Activated T-cell treated with anti-CD3 and anti-CD28 coated beads, Interleukin-2, amount 50 U/mL, for 72 hours (primary cell): Measurements from ENCODE around the gene SELENOI. TPM values are rescaled to one million over a fixed set of nuclear protein-coding genes. Genes with fewer than 3 reads are reported as not detected.

ENCODE experiments used
- ATAC-seq, 2 donors: fragments of 150-1000 bp; cut with Tn5 transposase; replicated peaks in 1 of 2; 2 replicates each; pipeline ENCODE4 v1.10.0; 2021; ENCODE audit warnings: moderate library complexity in 2 of 2, mild to moderate bottlenecking in 1 of 2
- DNase-seq, 2 donors: peaks; one replicate each; pipeline ENCODE4 v3.0.0; 2021 to 2022; ENCODE audit warnings: mixed read lengths in 1 of 2
- H3K27ac Mint-ChIP-seq: one replicate; pipeline ENCODE4 v1.8.0; 2022; ENCODE audit warnings: mild to moderate bottlenecking, moderate library complexity, mixed read lengths
- H3K27me3 Mint-ChIP-seq: one replicate; pipeline ENCODE4 v1.8.0; 2022; ENCODE audit warnings: low read depth, mixed read lengths
- H3K36me3 Mint-ChIP-seq, 2 donors: one replicate each; pipeline ENCODE4 v1.8.0; 2022; ENCODE audit warnings: mixed read lengths in 2 of 2, mild to moderate bottlenecking in 1 of 2; ENCODE audit not compliant: insufficient read depth in 2 of 2
- H3K4me1 Mint-ChIP-seq: one replicate; pipeline ENCODE4 v1.8.0; 2022; ENCODE audit warnings: low read depth, mixed read lengths
- H3K4me3 Mint-ChIP-seq, 2 donors: one replicate each; pipeline ENCODE4 v1.8.0; 2022; ENCODE audit warnings: mild to moderate bottlenecking in 2 of 2, mixed read lengths in 2 of 2, moderate library complexity in 2 of 2
- H3K9me3 Mint-ChIP-seq, 2 donors: one replicate each; pipeline ENCODE4 v1.8.0; 2022; ENCODE audit warnings: mixed read lengths in 2 of 2
- total RNA-seq, 2 donors: library from RNA; stranded (reverse); gene quantifications; one replicate each; pipeline ENCODE4 v1.2.3, GENCODE V29; 2022

SELENOI gene
- total RNA-seq, 2 donors from 2014 or later = 35.0 to 38.9 TPM

DNA sequence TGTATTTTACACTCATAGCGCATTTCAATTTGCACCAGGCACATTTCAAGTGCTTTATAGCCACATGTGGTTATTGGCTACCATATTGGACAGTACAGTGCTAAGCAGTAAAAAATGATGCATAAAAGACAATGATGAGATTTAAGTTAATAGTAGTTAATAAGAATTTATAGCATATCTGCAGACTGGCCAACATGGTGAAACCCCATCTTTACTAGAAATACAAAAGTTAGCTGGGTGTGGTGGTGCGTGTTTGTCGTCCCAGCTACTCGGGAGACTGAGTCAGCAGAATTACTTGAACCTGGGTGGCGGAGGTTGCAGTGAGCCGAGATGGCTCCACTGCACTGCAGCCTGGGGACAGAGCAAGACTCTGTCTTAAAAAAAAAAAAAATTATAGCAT, 65.5 kb downstream of the SELENOI start:
- H3K27me3 Mint-ChIP-seq = peaks cover 8% of the 10 kb centered on the region
- ATAC-seq = no peak

GRCh38 chr2:26412091-26412673, 66.2 kb downstream of the SELENOI start:
- Mint-ChIP-seq H3K4me3 (peak overlapping the region; percentile 56 to 66), H3K27ac (peak overlapping the region; percentile 21), H3K4me1 (peaks cover 14% of the 10 kb centered on the region), H3K36me3 (no peaks in the 10 kb centered on the region), H3K27me3 (peaks cover 8% of the 10 kb centered on the region), H3K9me3 (no peaks in the 10 kb centered on the region)
- DNase-seq (peak; percentile 16), ATAC-seq (peak; percentile 72 to 86)

More for the DNA sequence above, 65.5 kb downstream of the SELENOI start:
- Mint-ChIP-seq H3K4me1 (peaks cover 14% of the 10 kb centered on the region), H3K27ac (peak overlapping the region; percentile 21), H3K4me3 (peak overlapping the region; percentile 56 to 66), H3K36me3 (no peaks in the 10 kb centered on the region), H3K9me3 (no peaks in the 10 kb centered on the region)
- no peak for DNase-seq

GRCh38 chr2:26414311-26414710, 68.4 kb downstream of the SELENOI start:
- H3K4me3 Mint-ChIP-seq = no peak overlapping the region
- no peak for DNase-seq
- no peaks in the 10 kb centered on the region for H3K9me3 Mint-ChIP-seq
- no peak overlapping the region for H3K27ac Mint-ChIP-seq
- H3K27me3 Mint-ChIP-seq = no peaks in the 10 kb centered on the region
- H3K4me1 Mint-ChIP-seq = peaks cover 14% of the 10 kb centered on the region
- no peak for ATAC-seq
- no peaks in the 10 kb centered on the region for H3K36me3 Mint-ChIP-seq

DNA sequence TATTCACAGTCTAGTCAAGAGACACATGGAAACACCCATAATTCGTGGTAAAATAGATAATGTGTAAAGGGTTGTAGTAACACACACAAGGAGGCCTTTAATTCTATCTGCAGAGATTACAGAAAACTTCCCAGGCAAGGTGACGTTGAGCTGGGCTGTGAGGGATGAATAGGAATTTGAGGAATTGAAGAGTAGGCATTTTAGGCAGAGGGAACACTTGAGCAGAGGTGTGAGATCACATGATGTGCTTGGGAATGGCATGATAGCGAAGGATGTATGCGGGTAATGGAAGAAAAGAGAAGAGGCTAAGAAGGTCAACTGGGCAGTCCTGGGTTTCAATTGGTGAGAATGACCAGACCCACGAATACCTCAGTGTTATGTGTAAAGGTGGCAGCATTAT, 76.0 kb downstream of the SELENOI start:
- Mint-ChIP-seq H3K9me3 (no peaks in the 10 kb centered on the region), H3K27me3 (no peaks in the 10 kb centered on the region), H3K36me3 (no peaks in the 10 kb centered on the region), H3K4me3 (no peak overlapping the region), H3K27ac (no peak overlapping the region), H3K4me1 (no peaks in the 10 kb centered on the region)
- DNase-seq (no peak), ATAC-seq (no peak)

DNA sequence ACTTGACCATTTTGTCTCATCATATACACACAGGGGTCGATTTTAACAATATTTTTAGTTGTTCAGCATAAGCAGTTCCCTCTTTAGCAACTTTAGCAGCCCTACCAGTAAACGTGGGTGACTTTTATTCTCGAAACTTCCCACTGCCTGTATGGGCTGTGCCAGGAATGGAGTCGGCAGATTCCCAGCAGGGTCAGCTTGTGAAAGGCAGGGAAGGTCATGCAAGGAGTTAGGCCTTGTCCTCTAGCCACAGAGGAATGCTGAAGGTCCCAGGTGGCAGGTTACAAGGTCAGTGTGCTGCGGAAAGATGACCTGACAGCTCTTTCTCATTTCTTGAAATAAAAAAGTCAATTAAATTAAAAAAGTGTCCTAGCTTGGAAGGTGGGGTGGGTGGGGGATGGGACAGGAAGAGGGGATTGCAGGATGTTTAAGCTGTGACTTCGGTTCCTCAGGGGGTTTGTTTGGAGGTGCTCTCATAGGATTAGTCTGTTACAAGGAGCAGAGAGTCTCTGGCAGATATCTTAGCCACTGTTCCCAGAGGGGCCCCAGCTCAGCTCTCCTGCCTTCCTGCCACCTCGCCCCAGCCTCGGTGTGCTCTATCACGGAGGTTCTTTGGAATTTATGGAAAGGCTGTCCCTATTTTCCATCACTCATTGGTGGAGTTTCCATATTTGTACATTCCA, 77.1 kb downstream of the SELENOI start:
- H3K9me3 Mint-ChIP-seq = no peaks in the 10 kb centered on the region
- H3K27ac Mint-ChIP-seq = no peak overlapping the region
- no peaks in the 10 kb centered on the region for H3K4me1 Mint-ChIP-seq
- ATAC-seq = no peak
- no peaks in the 10 kb centered on the region for H3K27me3 Mint-ChIP-seq
- H3K36me3 Mint-ChIP-seq = no peaks in the 10 kb centered on the region
- H3K4me3 Mint-ChIP-seq = no peak overlapping the region
- no peak for DNase-seq

DNA sequence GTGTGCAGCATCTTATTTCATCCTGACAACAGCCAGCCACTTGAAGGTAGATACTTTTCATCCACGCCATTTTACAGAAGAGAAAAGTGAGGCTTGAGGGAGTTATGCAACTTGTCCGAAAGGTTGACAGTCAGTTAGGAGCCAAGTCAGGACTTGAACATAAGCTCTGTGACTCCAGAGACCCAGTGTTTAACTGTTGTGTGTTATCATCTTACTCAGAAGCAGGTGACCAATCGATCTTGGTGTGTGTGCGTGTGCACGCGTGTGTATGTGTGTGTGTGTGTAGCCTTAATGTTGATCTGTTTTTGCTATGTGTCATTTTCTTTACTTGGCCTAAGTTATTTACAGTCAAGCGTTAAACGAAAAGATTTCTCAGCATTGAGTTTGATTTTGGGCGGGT, 77.8 kb downstream of the SELENOI start:
- H3K4me1 Mint-ChIP-seq = no peaks in the 10 kb centered on the region
- H3K36me3 Mint-ChIP-seq = no peaks in the 10 kb centered on the region
- no peak for DNase-seq
- no peaks in the 10 kb centered on the region for H3K9me3 Mint-ChIP-seq
- H3K4me3 Mint-ChIP-seq = no peak overlapping the region
- no peak overlapping the region for H3K27ac Mint-ChIP-seq
- no peak for ATAC-seq
- no peaks in the 10 kb centered on the region for H3K27me3 Mint-ChIP-seq

DNA sequence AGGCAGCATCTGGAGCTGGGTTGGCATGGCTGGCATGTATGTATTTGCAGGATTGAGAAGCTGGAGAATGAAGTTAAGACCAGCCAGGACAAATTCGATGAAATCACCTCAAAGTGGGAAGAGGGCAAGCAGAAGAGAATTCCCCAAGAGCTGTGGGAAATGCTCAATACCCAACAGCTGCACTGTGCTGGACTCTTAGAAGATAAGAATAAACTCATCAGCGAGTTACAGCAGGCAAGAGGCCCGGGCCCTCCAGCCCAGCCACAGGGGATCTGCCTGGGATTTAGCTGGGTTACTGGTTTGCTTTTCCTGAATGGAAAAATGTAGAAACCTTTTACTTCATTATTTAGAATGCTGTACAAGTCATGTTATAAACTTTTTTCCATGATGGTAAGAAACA, 78.3 kb downstream of the SELENOI start:
- Mint-ChIP-seq H3K9me3 (no peaks in the 10 kb centered on the region), H3K4me1 (no peaks in the 10 kb centered on the region), H3K4me3 (no peak overlapping the region), H3K36me3 (no peaks in the 10 kb centered on the region), H3K27ac (no peak overlapping the region), H3K27me3 (no peaks in the 10 kb centered on the region)
- ATAC-seq = no peak
- no peak for DNase-seq

DNA sequence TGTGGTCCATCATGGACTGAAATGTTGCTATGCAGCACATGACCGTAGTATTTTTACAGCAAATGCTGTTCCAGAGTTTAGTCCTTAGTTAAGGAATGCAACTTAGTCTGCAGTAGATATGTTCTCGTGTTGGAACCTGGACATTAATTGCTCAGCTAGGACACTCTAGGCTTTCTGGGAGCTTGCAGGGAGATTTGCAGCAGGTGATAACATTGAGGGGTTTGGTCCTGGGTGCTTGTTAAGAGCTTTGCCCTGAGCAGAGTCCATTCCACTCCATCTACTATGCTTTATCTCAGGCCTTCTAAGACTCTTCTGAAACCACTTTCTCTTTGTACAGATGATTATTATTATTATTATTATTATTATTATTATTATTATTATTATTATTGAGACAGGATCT, 82.9 kb downstream of the SELENOI start:
- Mint-ChIP-seq H3K4me3 (no peak overlapping the region), H3K9me3 (no peaks in the 10 kb centered on the region), H3K27ac (no peak overlapping the region), H3K36me3 (no peaks in the 10 kb centered on the region), H3K4me1 (no peaks in the 10 kb centered on the region), H3K27me3 (peaks cover 7% of the 10 kb centered on the region)
- ATAC-seq = no peak
- no peak for DNase-seq

DNA sequence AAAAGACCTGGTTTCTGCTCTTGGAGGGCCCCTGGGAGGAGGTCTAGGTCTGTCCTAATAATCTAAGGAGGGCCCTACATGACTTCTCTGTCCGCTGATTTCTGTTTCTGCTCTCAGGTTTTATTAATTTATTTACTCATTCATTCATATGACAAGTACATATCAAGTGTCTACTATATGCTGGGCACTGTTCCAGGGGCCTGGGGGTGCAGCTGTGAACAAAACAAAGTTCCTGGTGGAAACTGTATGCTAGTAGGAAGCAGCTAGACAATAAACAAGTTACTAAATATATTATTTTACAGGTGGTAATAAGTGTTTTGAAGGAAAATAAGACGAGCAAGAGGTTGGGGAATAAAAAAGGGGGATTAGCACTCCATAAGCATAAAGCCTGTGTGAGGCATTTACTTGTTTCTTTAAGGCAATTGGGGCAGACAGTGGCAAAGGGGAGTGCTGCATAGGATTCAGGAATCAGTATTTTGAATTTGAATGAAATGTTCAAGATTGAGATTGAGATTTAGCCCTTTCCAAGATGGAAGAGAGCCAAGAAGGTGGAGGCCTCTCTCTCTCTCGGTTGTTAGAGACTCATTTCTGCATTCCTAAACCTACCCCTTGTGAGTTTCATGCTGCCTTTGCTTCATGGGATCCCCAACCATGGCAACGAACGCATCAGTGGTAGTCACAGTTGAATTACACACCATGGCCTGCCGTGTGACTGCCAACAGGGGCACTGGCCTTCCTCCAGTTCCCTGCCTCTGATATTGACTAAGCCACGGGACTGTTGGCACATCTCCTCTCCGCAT, 84.0 kb downstream of the SELENOI start:
- Mint-ChIP-seq H3K9me3 (no peaks in the 10 kb centered on the region), H3K4me3 (no peak overlapping the region), H3K27ac (no peak overlapping the region), H3K4me1 (no peaks in the 10 kb centered on the region), H3K36me3 (no peaks in the 10 kb centered on the region), H3K27me3 (peaks cover 7% of the 10 kb centered on the region)
- no peak for ATAC-seq
- DNase-seq = no peak

DNA sequence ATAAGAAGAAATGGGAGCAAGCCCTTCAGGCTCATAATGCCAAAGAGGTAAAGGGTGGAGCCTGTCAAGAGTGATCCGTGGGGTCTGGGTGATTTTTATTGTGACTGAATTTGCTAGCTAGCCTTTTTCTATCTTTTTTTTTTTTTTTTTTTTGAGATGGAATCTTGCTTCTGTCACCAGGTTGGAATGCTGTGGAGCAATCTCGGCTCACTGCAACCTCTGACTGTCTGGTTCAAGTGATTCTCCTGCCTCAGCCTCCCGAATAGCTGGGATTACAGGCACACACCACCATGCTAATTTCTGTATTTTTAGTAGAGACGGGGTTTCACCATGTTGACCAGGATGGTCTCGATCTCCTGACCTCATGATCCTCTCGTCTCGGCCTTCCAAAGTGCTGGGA, 84.9 kb downstream of the SELENOI start:
- DNase-seq (no peak), ATAC-seq (no peak)
- Mint-ChIP-seq H3K4me3 (no peak overlapping the region), H3K9me3 (no peaks in the 10 kb centered on the region), H3K4me1 (no peaks in the 10 kb centered on the region), H3K27me3 (peaks cover 7% of the 10 kb centered on the region), H3K36me3 (no peaks in the 10 kb centered on the region), H3K27ac (no peak overlapping the region)

DNA sequence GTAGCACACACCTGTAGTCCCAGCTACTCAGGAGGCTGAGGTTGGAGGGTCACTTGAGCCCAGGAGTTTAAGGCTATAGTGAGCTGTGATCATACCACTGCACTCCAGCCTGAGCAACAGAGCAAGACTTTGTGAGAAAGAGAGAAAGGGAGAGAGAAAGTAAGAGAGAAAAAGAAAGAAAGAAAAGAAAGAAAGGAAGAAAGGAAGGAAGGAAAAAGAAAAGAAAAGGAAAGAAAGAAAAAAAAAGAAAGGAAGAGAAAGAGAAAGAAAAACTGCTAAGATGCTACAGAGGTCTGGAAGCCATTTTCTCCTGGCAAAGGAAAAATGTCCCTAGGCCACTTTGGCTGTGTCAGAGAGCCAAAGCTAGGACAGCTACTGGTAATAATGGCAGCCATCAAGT, 86.4 kb downstream of the SELENOI start:
- ATAC-seq (no peak), DNase-seq (no peak)
- Mint-ChIP-seq H3K4me1 (no peaks in the 10 kb centered on the region), H3K36me3 (no peaks in the 10 kb centered on the region), H3K27ac (no peak overlapping the region), H3K4me3 (no peak overlapping the region), H3K9me3 (no peaks in the 10 kb centered on the region), H3K27me3 (peaks cover 7% of the 10 kb centered on the region)

- H3K27me3 Mint-ChIP-seq = peaks cover 7% of the 10 kb centered on the region
- H3K4me3 Mint-ChIP-seq = no peak overlapping the region
- DNase-seq (no peak), ATAC-seq (no peak)
- H3K9me3 Mint-ChIP-seq = no peaks in the 10 kb centered on the region
- H3K27ac Mint-ChIP-seq = no peak overlapping the region
- H3K36me3 Mint-ChIP-seq = no peaks in the 10 kb centered on the region
- no peaks in the 10 kb centered on the region for H3K4me1 Mint-ChIP-seq
These were observed 86.9 kb downstream of the SELENOI start for GRCh38 chr2:26432859-26433258.

GRCh38 chr2:26435106-26435505, 89.2 kb downstream of the SELENOI start:
- H3K36me3 Mint-ChIP-seq = no peaks in the 10 kb centered on the region
- no peak for DNase-seq
- no peak overlapping the region for H3K27ac Mint-ChIP-seq
- H3K4me1 Mint-ChIP-seq = no peaks in the 10 kb centered on the region
- no peaks in the 10 kb centered on the region for H3K9me3 Mint-ChIP-seq
- no peak for ATAC-seq
- H3K27me3 Mint-ChIP-seq = peaks cover 13% of the 10 kb centered on the region
- H3K4me3 Mint-ChIP-seq = no peak overlapping the region
